C4-2B (cell line): Measurements from ENCODE around the gene GTSF1L.
"Not testable (repeated sequence)": the region's sequence is repeated elsewhere in the genome, so short reads cannot be mapped to it uniquely, and the experiment has no call there.

Experiments used
- H3K27ac ChIP-seq: fragments of 450-650 bp; 2 replicates; pipeline ENCODE4 v1.5.1; 2017
- CTCF ChIP-seq: fragments of 450-650 bp; conservative IDR thresholded peaks from 2 replicates; pipeline ENCODE4 v1.5.1; 2017; ENCODE audit warnings: mild to moderate bottlenecking
- ZFX ChIP-seq: fragments of 450-650 bp; IDR thresholded peaks from 2 replicates; pipeline ENCODE4 v1.6.1; 2017

The GTSF1L gene

GRCh38 chr20:43765916-43766315 is 39.1 kb upstream of the GTSF1L start:
- TF ChIP-seq ZFX (no peak), CTCF (no peak)
- H3K27ac ChIP-seq, result no peak overlapping the region

GRCh38 chr20:43762911-43763310 is 36.1 kb upstream of the GTSF1L start:
- TF ChIP-seq CTCF (no peak), ZFX (no peak)
- no peak overlapping the region for H3K27ac ChIP-seq

- H3K27ac ChIP-seq, result no peak overlapping the region
- TF ChIP-seq ZFX, result no peak
- no peak for TF ChIP-seq CTCF
Measured at GRCh38 chr20:43761386-43762340, 34.9 kb upstream of the GTSF1L start.

- H3K27ac ChIP-seq, result not testable (repeated sequence)
Measured at GRCh38 chr20:43757888-43758287, 31.1 kb upstream of the GTSF1L start.

- no peak overlapping the region for H3K27ac ChIP-seq
- TF ChIP-seq CTCF (no peak), ZFX (no peak)
Measured at GRCh38 chr20:43755851-43756250, 29.0 kb upstream of the GTSF1L start.

GRCh38 chr20:43755390-43755789 is 28.6 kb upstream of the GTSF1L start:
- TF ChIP-seq ZFX, result no peak
- TF ChIP-seq CTCF, result no peak
- no peak overlapping the region for H3K27ac ChIP-seq

GRCh38 chr20:43752561-43753301 is 25.9 kb upstream of the GTSF1L start:
- no peak overlapping the region for H3K27ac ChIP-seq
- TF ChIP-seq CTCF (no peak), ZFX (no peak)
